NB4 (cell line): ENCODE measurements around the gene METTL24.

ENCODE experiments used
- DNase-seq: peaks from one replicate; pipeline ENCODE4 v3.0.0; 2010; ENCODE audit warnings: low read depth
- H3K4me3 ChIP-seq: one replicate; pipeline ENCODE4 v1.5.1; 2011; ENCODE audit warnings: mild to moderate bottlenecking, low read depth, low read length, moderate library complexity
- CTCF ChIP-seq: IDR thresholded peaks from one replicate; pipeline ENCODE4 v1.5.1; 2012; ENCODE audit warnings: low read depth, low read length
- MAX ChIP-seq: IDR thresholded peaks from 2 replicates; pipeline ENCODE4 v1.6.1; 2011; ENCODE audit warnings: low read depth, low read length
- MYC ChIP-seq: IDR thresholded peaks from 2 replicates; pipeline ENCODE4 v1.6.1; 2011; ENCODE audit warnings: low read depth, low read length
- POLR2A ChIP-seq: IDR thresholded peaks from 2 replicates; pipeline ENCODE4 v1.6.1; 2011; ENCODE audit warnings: mild to moderate bottlenecking; ENCODE audit not compliant: insufficient read length; ENCODE audit errors: extremely low read depth

Gene METTL24

GRCh38 chr6:110387986-110388385 is 29.8 kb upstream of the METTL24 start:
- no peak overlapping the region for H3K4me3 ChIP-seq
- no peak for DNase-seq
- TF ChIP-seq MYC (no peak), CTCF (no peak), MAX (no peak), POLR2A (no peak)

GRCh38 chr6:110385458-110385863 is 27.3 kb upstream of the METTL24 start:
- TF ChIP-seq MAX (no peak), MYC (no peak), CTCF (no peak), POLR2A (no peak)
- DNase-seq, result no peak

GRCh38 chr6:110378552-110378951 is 20.4 kb upstream of the METTL24 start:
- no peak for DNase-seq
- no peak overlapping the region for H3K4me3 ChIP-seq
- no peak for TF ChIP-seq POLR2A
- TF ChIP-seq MAX, result no peak
- no peak for TF ChIP-seq CTCF
- TF ChIP-seq MYC, result no peak

More at GRCh38 chr6:110385458-110385863, 27.3 kb upstream of the METTL24 start:
- H3K4me3 ChIP-seq, result no peak overlapping the region

- no peak for DNase-seq
- no peak for TF ChIP-seq MYC
- no peak for TF ChIP-seq POLR2A
- TF ChIP-seq CTCF, result no peak
- TF ChIP-seq MAX, result no peak
- H3K4me3 ChIP-seq, result no peak overlapping the region
Observed at GRCh38 chr6:110369066-110369465, 10.9 kb upstream of the METTL24 start.

- no peak for TF ChIP-seq MAX
- TF ChIP-seq MYC, result no peak
- TF ChIP-seq POLR2A, result no peak
- no peak for TF ChIP-seq CTCF
- no peak for DNase-seq
Observed at GRCh38 chr6:110368284-110368683, 10.1 kb upstream of the METTL24 start.

GRCh38 chr6:110367825-110368224 is 9.7 kb upstream of the METTL24 start:
- no peak for DNase-seq
- H3K4me3 ChIP-seq, result no peak overlapping the region
- TF ChIP-seq CTCF (no peak), POLR2A (no peak), MAX (no peak), MYC (no peak)

More at GRCh38 chr6:110368284-110368683, 10.1 kb upstream of the METTL24 start:
- H3K4me3 ChIP-seq, result no peak overlapping the region
